HT1080 (cell line): ENCODE results near the gene GALNT3. TPM values are rescaled to one million over a fixed set of nuclear protein-coding genes. Genes with fewer than 3 reads are reported as not detected.
A peak's percentile ranks its signal among the peaks of the same experiment; 100 is the strongest.

Experiments used
- DNase-seq: peaks from one replicate; pipeline ENCODE4 v3.0.0-alpha.2; 2015; ENCODE audit warnings: low read depth
- total RNA-seq: library from RNA; depleted of rRNA; stranded (reverse); fragments of >200 nt; shearing (Covaris generic); gene quantifications from 2 replicates; pipeline ENCODE4 v1.2.3, GENCODE V29; 2014

The GALNT3 gene
- total RNA-seq, 1 experiment from 2014 or later = 0.50 TPM

GRCh38 chr2:165796819-165797530 is 2.9 kb upstream of the GALNT3 start:
- no peak for DNase-seq

DNA sequence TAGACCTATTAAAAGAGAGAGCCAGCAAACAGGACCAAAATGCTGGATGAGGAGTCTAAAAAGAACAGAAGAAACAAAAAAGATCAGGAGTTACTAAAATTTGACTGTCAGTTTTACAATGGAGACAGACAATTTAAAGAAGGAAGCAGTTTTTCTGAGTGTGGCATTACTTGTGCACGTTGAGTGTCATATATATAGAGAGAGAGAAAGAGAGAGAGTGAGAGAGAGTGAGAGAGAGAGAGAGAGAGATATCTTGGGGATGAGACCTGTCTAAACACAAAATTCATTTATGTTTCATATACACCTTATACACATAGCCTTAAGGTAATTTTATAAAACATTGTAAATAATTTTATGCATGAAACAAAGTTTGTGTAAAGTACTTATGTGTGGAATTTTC is 2.1 kb upstream of the GALNT3 start:
- no peak for DNase-seq

DNA sequence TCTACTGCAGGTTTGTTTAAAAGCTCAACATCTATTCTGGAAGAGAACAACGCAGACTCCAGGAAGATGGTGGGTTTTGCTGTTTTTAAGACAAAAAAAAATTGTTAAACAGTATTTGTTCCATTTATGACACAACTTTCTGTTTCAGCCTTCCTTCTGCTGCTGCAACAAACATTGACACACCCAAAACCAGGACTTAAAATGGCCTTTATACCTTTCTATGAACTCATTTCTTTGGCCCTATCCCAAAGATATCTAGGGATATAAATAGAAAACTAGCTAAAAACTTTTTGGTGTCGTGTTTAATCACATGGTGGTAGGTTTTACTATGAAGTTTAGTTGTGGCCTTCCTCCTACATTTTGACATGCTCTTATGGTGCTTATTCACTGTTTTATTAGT is 964 bp upstream of the GALNT3 start:
- no peak for DNase-seq

DNA sequence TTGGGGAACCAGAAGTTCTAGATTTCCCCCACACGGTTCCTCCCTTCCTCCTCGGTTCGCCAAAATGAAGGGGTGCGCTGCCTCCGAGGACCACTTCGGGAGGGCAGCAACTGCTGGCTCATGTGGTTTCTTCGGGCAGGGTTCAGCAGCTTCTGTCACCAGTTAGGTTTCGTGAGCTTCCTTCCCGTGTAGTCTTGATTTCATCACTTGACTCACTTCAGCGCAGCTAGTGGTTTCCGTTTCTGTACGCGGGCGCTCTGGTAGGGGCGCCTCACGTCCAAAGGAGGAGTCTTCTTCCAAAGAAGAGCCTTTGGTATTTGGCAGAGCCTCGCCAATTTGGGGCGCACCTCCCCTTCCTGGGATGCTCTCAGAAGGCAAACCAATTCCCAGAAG is 485 bp upstream of the GALNT3 start:
- no peak for DNase-seq

DNA sequence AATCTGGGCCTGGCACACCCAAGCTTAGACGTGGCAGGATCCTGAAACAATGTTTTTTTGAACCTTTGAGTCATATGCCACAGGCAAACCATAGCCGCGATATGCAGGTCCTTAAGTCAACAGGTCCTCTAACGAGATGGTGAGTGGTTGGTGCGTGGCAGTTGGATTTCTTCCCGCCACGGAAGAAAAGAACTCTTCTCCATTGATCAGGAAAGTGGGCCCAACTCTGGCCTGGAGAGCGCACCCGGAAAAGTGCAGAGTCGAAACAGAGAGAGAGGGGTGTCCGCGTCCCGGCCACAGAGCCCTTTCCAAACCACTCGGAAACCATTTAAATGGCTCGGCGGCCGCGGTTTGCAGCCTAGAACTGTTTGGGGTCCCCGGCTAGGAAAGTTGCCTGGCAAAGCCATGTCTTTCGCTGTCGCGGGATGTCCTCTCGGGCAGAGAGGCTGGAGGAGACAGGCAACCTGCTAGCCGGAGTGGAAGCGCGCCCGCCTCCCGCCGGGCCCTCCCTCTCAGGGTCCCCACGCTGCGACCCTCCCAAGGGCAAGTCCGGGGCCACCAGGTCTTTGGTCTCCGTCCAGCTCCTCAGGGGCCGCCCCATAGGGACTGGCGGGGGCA is 777 bp downstream of the GALNT3 start:
- no peak for DNase-seq

DNA sequence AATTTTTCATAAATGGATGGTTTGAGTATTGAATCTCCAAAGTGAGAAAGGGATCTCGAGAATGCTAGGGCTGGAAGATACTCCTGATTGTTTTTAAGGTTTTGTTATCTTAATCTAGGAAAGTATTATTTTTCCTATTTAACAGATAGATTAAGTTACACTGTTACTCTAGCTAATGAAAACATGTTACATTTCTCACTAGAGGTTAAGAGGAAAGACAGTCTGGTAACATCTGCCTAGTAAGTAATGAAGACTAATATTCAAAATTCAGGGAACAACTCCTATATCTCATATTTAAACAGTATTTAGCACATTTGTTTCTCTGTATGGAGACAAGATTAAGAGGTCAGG is 2.0 kb downstream of the GALNT3 start:
- no peak for DNase-seq

DNA sequence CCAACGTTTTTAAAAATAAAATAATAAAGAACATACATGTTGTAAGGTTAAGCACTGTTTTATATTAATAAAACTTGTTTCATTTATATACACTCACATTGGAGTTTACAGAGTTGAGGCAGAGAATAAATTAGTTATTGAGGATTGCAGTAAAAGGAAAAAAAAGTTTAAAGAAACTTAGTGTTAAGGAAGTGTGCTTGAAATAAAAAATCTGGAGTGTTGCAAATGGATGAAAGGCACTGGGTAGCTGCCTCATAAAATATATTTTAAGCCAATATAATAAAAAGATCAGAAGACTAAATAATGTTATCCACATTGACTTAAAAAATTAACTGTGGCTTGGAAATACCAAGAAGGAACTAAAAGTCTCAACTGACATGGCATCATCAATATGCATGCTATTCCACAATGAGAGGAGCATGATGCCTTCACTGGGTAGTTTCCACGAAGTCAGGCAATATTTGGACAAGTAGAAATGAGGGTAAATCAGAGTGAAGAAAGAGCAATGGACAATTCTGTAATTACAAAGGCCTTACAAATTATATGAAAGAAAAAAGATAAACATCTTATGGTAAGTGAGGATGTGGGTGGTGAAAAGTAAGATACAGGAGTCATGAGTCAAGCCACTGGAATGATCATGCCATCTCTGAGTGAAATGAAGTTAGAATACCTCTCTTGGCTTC is 2.5 kb downstream of the GALNT3 start:
- peak; percentile 75 for DNase-seq

DNA sequence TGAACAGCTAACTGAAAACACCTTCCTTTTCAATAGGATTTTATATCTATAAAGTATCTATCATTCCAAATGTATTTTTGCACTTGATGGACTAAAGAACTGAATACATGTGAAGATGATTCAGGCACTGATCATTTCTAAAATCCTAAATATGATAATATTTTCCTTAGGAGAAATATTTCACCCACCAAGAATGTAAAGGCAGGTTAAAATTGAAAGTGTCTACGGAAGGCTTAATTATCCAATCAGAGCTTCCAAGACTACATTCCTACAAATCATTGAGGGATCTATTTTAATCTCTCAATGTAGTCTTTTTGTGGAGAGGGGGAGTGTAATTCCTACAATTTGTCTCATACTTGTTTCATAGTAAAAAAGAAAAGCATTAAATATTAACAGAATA is 3.6 kb downstream of the GALNT3 start:
- DNase-seq = no peak

DNA sequence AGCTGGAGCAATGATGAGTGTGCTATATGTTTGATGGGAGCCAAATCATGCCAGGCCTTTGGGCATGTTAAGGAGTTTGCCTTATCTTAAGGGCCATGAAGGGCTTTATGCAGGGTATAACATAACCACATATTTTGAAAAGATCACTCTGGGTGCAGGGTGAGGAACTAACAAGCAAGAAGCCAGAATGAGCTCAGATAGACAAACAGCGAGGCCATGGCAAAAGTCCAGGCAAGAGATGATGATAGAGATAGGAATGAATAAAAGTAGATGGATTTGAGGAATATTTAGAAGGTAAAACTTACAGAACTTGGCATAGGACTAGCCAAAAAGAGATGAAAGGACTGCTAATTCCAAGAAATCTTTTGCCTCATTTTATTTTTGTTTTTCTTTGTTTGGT is 6.7 kb downstream of the GALNT3 start:
- DNase-seq = no peak

DNA sequence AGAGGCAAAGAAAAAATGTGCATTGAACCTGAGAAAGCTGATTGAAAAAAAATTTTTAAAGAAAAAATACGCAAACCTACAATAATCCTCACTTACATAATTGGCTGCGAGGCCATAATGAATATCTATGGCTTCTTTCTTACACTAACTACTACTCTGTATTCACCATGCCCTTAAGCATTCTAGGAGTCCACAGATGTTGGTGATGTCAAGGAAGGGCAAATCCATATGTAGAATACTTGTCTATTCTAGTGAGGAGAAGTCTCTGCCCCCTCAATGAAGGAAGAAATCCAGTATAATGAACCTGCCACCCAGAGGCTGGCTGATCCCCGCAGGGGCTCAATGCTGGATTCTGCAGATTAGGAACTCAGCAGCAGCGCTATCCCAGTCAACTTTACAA is 14.3 kb downstream of the GALNT3 start:
- no peak for DNase-seq

DNA sequence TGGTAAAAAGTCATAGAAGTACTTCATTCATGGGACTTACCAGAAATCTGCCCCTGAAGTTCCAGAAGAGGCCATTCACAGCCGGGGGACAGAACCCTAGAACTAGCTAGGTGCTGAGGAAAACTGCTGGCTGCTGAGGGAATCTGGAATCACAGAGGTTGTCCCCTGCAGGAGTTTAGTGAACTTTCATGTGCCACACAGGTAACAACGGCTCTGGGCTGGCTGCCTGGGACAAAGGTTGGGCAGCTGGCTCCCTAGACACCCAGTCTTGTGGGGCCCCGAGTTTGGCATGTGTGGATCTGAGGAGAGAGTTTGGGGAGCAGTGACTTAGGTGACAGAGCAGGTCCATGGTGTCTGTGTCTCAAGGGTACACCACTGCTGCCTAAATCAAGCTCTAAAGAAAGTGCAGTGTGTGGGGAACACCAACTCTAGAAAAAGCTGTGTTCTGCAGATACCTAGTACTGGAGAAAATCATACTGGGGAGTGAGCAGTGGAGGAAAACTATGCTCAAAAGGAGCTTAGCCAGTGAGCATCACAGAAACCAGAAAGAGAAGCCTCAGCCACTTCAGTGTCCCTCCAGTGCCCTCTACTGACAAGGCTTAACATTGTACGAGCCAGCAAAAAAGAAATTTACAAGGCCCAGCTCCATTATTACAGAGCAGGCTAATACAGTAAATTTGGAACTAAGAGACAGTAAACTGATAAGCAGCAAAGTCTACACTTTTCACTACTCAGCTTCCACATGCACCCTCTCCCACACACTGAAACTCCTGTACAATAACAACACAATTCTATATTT is 15.2 kb downstream of the GALNT3 start:
- DNase-seq = peak; percentile 47

DNA sequence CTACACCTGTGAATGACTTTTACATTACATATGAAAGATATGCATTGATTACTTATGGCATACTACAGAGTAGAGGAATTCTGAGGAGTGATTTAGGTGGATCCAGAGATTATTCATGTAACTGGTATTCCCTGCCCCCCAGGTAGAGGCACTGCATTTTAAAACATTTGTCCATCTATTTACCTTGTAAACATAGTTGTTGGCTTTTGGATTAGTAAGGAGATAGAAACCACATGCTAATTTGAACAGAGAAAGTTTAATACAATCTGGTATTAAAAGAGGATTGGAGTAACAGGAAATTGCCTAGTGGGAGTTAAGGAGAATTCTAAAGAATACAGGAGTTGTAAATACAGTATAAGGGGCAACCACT is 15.9 kb downstream of the GALNT3 start:
- no peak for DNase-seq

DNA sequence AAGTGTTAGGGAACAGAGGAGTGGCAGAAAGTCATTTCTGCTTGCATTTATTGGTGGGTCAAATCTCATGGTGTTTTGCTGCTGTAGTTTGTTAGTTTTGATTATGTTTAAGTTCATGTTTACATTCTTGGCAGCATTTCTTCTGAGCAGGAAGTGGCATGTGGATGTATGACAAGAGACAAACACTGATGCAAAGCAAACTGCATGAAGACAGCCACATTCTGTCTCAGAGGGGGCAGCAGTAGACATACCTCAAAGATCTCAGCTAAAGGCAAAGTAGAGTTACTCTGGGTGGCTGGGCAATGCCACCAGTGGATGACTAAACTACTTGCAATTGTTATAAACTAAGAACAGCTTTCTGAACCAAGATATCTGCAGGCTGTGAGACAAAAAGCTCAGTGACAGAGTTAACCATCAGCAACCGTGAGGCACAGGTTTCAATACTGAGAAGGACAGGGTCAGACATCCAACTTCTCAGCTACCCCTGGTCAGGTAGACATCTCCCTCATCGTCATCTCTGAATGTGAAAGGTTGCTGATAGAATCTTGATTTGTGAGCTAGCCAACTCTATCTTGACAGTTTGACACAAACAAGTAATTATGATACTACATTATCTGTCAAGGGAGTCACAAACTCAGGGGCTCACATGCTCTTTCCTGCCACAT is 16.4 kb downstream of the GALNT3 start:
- DNase-seq = no peak

DNA sequence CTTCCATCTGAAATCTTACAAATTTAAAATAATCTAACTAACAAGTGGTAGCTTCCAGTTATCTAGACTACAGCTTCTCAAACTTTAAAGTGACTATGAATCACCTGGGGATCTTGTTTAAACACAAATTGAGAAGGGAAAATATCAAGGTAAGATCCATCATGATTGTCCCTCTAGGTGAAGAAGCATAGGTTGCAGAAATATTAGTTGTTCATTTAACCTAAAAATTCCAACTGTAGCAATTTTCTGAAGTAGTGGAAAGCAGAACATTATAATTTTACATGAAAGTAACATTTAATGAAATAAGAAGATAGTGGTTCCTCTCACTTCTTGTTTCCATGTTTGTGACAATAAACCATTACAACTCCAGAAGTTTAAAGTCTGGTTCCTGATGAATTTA is 17.3 kb downstream of the GALNT3 start:
- DNase-seq = no peak

- DNase-seq = no peak
Observed at GRCh38 chr2:165776013-165776412, 18.0 kb downstream of the GALNT3 start.

DNA sequence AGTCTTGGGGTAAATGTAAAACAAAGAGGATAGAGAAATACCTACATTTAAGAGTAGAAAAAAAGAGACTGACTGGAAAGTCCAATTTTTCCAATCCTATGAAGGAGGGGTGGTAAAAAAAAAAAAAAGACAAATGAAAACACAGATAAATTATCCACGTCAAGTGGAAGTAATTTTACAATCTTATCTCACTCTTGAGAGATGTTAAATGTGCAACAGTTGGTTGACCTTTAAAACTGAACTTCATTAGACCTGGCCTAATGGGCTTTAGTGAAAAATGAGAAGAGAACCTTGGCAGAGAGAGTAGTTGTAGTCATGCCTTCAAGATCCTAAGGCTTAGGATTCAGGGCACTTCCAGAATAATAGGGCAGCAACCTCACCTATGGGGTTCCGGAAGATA is 20.4 kb downstream of the GALNT3 start:
- no peak for DNase-seq

- no peak for DNase-seq
Observed at GRCh38 chr2:165772183-165772582, 21.9 kb downstream of the GALNT3 start.

DNA sequence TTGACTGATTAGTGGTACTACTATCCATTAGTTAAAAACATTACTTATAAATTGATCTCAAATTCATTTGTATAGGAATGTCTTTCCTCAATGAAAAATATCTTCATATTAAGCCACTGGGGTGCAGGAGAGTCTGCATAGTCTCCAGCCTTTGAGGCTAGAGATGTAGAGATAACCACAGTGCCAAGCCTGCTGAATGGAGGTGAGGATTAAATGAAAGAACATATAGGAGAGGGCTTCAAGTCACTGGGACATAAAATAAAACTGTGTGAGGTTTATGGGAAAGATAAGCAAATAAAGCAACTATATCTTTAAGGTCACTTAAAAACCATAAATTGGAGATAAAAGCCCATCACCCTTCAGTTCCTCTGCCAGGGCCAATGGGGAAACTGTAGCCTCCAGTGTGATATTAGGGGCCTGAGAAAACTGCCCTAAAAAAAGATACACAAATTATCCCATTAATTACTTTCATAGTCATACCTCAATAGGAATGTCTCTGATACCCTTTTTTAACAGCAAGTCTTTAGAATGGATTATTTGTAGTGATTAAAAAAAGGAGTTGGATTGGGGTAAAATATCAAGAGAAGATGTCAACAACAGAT is 27.6 kb downstream of the GALNT3 start:
- DNase-seq = no peak

- DNase-seq = no peak
Observed at GRCh38 chr2:165762723-165763122, 31.3 kb downstream of the GALNT3 start.

GRCh38 chr2:165757906-165758675 is 36.0 kb downstream of the GALNT3 start:
- no peak for DNase-seq
